CD8-positive, alpha-beta memory T cell (primary cell): ENCODE data around the gene ZBTB16. TPM values are rescaled to one million over a fixed set of nuclear protein-coding genes. Genes with fewer than 3 reads are reported as not detected.
"Not testable (repeated sequence)": the region's sequence is repeated elsewhere in the genome, so short reads cannot be mapped to it uniquely, and the experiment has no call there.

ENCODE experiments used
- CTCF ChIA-PET: fragments of 350-600 bp; sonication (Branson Sonifier 250); formaldehyde crosslinking; loops from one replicate; lab custom pipeline; 2021; ENCODE audit warnings: antibody characterized with exemption; lab: Charles Lee
- POLR2A ChIA-PET: fragments of 350-600 bp; sonication (Branson Sonifier 250); formaldehyde crosslinking; loops from one replicate; lab custom pipeline; 2021; ENCODE audit warnings: antibody characterized with exemption; lab: Charles Lee
- DNase-seq, 5 donors: peaks; one replicate each; pipeline versions ENCODE4 v3.0.0 to v3.0.0-alpha.2; 2020 to 2022; ENCODE audit warnings: mixed read lengths in 1 of 5
- H3K27ac ChIP-seq: one replicate; pipeline ENCODE4 v1.7.0; 2013; ENCODE audit warnings: low read depth, mild to moderate bottlenecking, low read length, moderate library complexity
- H3K27me3 ChIP-seq: 2 replicates; pipeline ENCODE4 v1.7.0; 2013; ENCODE audit warnings: low read length, mild to moderate bottlenecking; ENCODE audit not compliant: insufficient read depth, poor library complexity, severe bottlenecking
- H3K36me3 ChIP-seq: 2 replicates; pipeline ENCODE4 v1.7.0; 2013; ENCODE audit warnings: mild to moderate bottlenecking, low read length, moderate library complexity; ENCODE audit not compliant: insufficient read depth
- H3K4me1 ChIP-seq: 2 replicates; pipeline ENCODE4 v1.7.0; 2013; ENCODE audit warnings: mild to moderate bottlenecking, low read length, moderate library complexity; ENCODE audit not compliant: insufficient read depth
- H3K4me3 ChIP-seq: 2 replicates; pipeline ENCODE4 v1.7.0; 2013; ENCODE audit warnings: mild to moderate bottlenecking, low read length
- H3K9me3 ChIP-seq: 2 replicates; pipeline ENCODE4 v1.7.0; 2013; ENCODE audit warnings: mild to moderate bottlenecking, low read length
- H3K27ac Mint-ChIP-seq, 8 donors: one replicate each; pipeline ENCODE4 v1.8.0; 2020 to 2021; ENCODE audit warnings: mixed read lengths in 8 of 8, mild to moderate bottlenecking in 6 of 8, inconsistent platforms in 3 of 8, moderate library complexity in 3 of 8
- H3K27me3 Mint-ChIP-seq, 2 donors: one replicate each; pipeline ENCODE4 v1.8.0; 2020 to 2021; ENCODE audit warnings: mixed read lengths in 2 of 2, mild to moderate bottlenecking in 1 of 2, moderate library complexity in 1 of 2
- H3K36me3 Mint-ChIP-seq, 3 donors: one replicate each; pipeline ENCODE4 v1.8.0; 2020 to 2021; ENCODE audit warnings: mixed read lengths in 3 of 3, inconsistent platforms in 1 of 3, mild to moderate bottlenecking in 1 of 3
- H3K4me1 Mint-ChIP-seq, 3 donors: one replicate each; pipeline ENCODE4 v1.8.0; 2020 to 2021; ENCODE audit warnings: mixed read lengths in 3 of 3, inconsistent platforms in 1 of 3, mild to moderate bottlenecking in 1 of 3
- H3K4me3 Mint-ChIP-seq, 7 donors: one replicate each; pipeline ENCODE4 v1.8.0; 2020 to 2021; ENCODE audit warnings: mixed read lengths in 7 of 7, mild to moderate bottlenecking in 6 of 7, moderate library complexity in 4 of 7, inconsistent platforms in 2 of 7
- H3K9me3 Mint-ChIP-seq, 5 donors: one replicate each; pipeline ENCODE4 v1.8.0; 2020 to 2022; ENCODE audit warnings: mixed read lengths in 5 of 5, mild to moderate bottlenecking in 3 of 5, moderate library complexity in 2 of 5, inconsistent platforms in 1 of 5
- polyA plus RNA-seq: library from polyadenylated mRNA; unstranded; fragments of 300-500 nt; fragmentation: Illumina TruSeq; gene quantifications from one replicate; pipeline ENCODE4 v1.2.3, GENCODE V29; 2021
- total RNA-seq, 2 experiments: library from RNA; stranded (reverse); gene quantifications; one replicate each; pipeline ENCODE4 v1.2.3, GENCODE V29; 2021

The ZBTB16 gene
- total and polyA plus RNA-seq, 3 experiments from 2014 or later, result 2.1 to 71.9 (median 2.2) TPM

GRCh38 chr11:114047327-114047726 lies 12.2 kb upstream of the ZBTB16 start:
- POLR2A ChIA-PET, result no interaction called here
- peaks cover 14 to 20% (median 17%) of the 10 kb centered on the region in 3 donors for H3K4me1 Mint-ChIP-seq
- no peaks in the 10 kb centered on the region for H3K9me3 ChIP-seq

GRCh38 chr11:114049050-114049449 lies 10.5 kb upstream of the ZBTB16 start:
- ChIA-PET POLR2A (no interaction called here), CTCF (interaction anchor here (1.3 kb wide), 1 partner anchor 153 kb away, joined by 3 read pairs; no protein-coding TSS in a partner anchor)
- Histone ChIP-seq H3K27me3 (no peaks in the 10 kb centered on the region), H3K27ac (no peak overlapping the region), H3K4me3 (no peak overlapping the region), H3K9me3 (no peaks in the 10 kb centered on the region), H3K36me3 (no peaks in the 10 kb centered on the region), H3K4me1 (peaks cover 3% of the 10 kb centered on the region)
- H3K27me3 Mint-ChIP-seq, result peaks cover 10 to 21% of the 10 kb centered on the region in 2 donors
- no peaks in the 10 kb centered on the region for H3K9me3 Mint-ChIP-seq
- no peak for DNase-seq
- no peaks in the 10 kb centered on the region for H3K36me3 Mint-ChIP-seq
- H3K4me3 Mint-ChIP-seq, result no peak overlapping the region
- peak overlapping the region in 1 of 8 donors; percentile 43 for H3K27ac Mint-ChIP-seq
- H3K4me1 Mint-ChIP-seq, result peaks cover 9 to 14% (median 12%) of the 10 kb centered on the region in 3 donors

More at GRCh38 chr11:114047327-114047726, 12.2 kb upstream of the ZBTB16 start:
- Mint-ChIP-seq H3K27me3 (peaks cover 8 to 11% of the 10 kb centered on the region in 2 donors), H3K9me3 (no peaks in the 10 kb centered on the region), H3K36me3 (no peaks in the 10 kb centered on the region), H3K27ac (peak overlapping the region in 1 of 8 donors; percentile 52), H3K4me3 (no peak overlapping the region)
- H3K4me1 ChIP-seq, result peaks cover 6% of the 10 kb centered on the region
- no peak overlapping the region for H3K27ac ChIP-seq
- H3K27me3 ChIP-seq, result no peaks in the 10 kb centered on the region
- H3K36me3 ChIP-seq, result no peaks in the 10 kb centered on the region
- no peak for DNase-seq
- H3K4me3 ChIP-seq, result no peak overlapping the region
- CTCF ChIA-PET, result interaction anchor here (0.7 to 7.3 kb wide), 2 partner anchors 32 to 214 kb away, joined by 3 to 45 read pairs; no protein-coding TSS in a partner anchor

GRCh38 chr11:114049766-114050165 lies 9.7 kb upstream of the ZBTB16 start:
- CTCF ChIA-PET, result interaction anchor here (0.6 kb wide), 1 partner anchor 11 kb away, joined by 3 read pairs; no protein-coding TSS in a partner anchor
- H3K9me3 Mint-ChIP-seq, H3K4me3 Mint-ChIP-seq, H3K27ac Mint-ChIP-seq, H3K36me3 Mint-ChIP-seq, H3K36me3 ChIP-seq, H3K4me1 Mint-ChIP-seq, DNase-seq, H3K27ac ChIP-seq, H3K9me3 ChIP-seq, H3K4me3 ChIP-seq, H3K4me1 ChIP-seq, H3K27me3 ChIP-seq, POLR2A ChIA-PET: not testable (repeated sequence)
- peaks cover 10 to 24% of the 10 kb centered on the region in 2 donors for H3K27me3 Mint-ChIP-seq

- Histone ChIP-seq H3K36me3 (no peaks in the 10 kb centered on the region), H3K4me3 (no peak overlapping the region), H3K4me1 (no peaks in the 10 kb centered on the region), H3K27me3 (no peaks in the 10 kb centered on the region), H3K9me3 (no peaks in the 10 kb centered on the region), H3K27ac (no peak overlapping the region)
- Mint-ChIP-seq H3K27me3 (peaks cover 10 to 24% of the 10 kb centered on the region in 2 donors), H3K4me1 (peaks cover 0 to under 1% (median 0%) of the 10 kb centered on the region in 3 donors), H3K36me3 (no peaks in the 10 kb centered on the region), H3K9me3 (no peaks in the 10 kb centered on the region), H3K27ac (no peak overlapping the region), H3K4me3 (no peak overlapping the region)
- POLR2A ChIA-PET, result no interaction called here
- CTCF ChIA-PET, result interaction anchor here (0.6 kb wide), 1 partner anchor 10 kb away, joined by 3 read pairs; no protein-coding TSS in a partner anchor
- DNase-seq, result no peak
These were observed 9.1 kb upstream of the ZBTB16 start for GRCh38 chr11:114050258-114050927.

- Histone ChIP-seq H3K27ac (no peak overlapping the region), H3K27me3 (no peaks in the 10 kb centered on the region), H3K4me1 (no peaks in the 10 kb centered on the region), H3K9me3 (no peaks in the 10 kb centered on the region), H3K36me3 (no peaks in the 10 kb centered on the region), H3K4me3 (no peak overlapping the region)
- Mint-ChIP-seq H3K36me3 (no peaks in the 10 kb centered on the region), H3K27me3 (peaks cover 10 to 27% of the 10 kb centered on the region in 2 donors), H3K4me1 (no peaks in the 10 kb centered on the region), H3K27ac (no peak overlapping the region), H3K9me3 (no peaks in the 10 kb centered on the region), H3K4me3 (no peak overlapping the region)
- no peak for DNase-seq
- ChIA-PET CTCF (interaction anchor here (1.2 to 1.7 kb wide), 3 partner anchors 108 to 169 kb away, joined by 3 to 5 read pairs (median 3); no protein-coding TSS in a partner anchor), POLR2A (no interaction called here)
These were observed 8.0 kb upstream of the ZBTB16 start for GRCh38 chr11:114051558-114051957.

GRCh38 chr11:114052160-114052559 lies 7.4 kb upstream of the ZBTB16 start:
- Histone ChIP-seq H3K4me3 (no peak overlapping the region), H3K36me3 (no peaks in the 10 kb centered on the region), H3K9me3 (no peaks in the 10 kb centered on the region), H3K27me3 (peaks cover 3% of the 10 kb centered on the region), H3K27ac (no peak overlapping the region), H3K4me1 (no peaks in the 10 kb centered on the region)
- ChIA-PET CTCF (interaction anchor here (0.9 to 1.7 kb wide), 6 partner anchors 9 to 209 kb away, joined by 3 to 5 read pairs (median 4); no protein-coding TSS in a partner anchor), POLR2A (no interaction called here)
- Mint-ChIP-seq H3K36me3 (no peaks in the 10 kb centered on the region), H3K9me3 (no peaks in the 10 kb centered on the region), H3K27me3 (peaks cover 11 to 33% of the 10 kb centered on the region in 2 donors), H3K4me1 (no peaks in the 10 kb centered on the region), H3K27ac (no peak overlapping the region), H3K4me3 (no peak overlapping the region)
- no peak for DNase-seq

- H3K9me3 Mint-ChIP-seq, result no peaks in the 10 kb centered on the region
- Histone ChIP-seq H3K4me1 (peaks cover 1% of the 10 kb centered on the region), H3K27me3 (peaks cover 15% of the 10 kb centered on the region), H3K27ac (no peak overlapping the region), H3K4me3 (no peak overlapping the region), H3K36me3 (no peaks in the 10 kb centered on the region), H3K9me3 (no peaks in the 10 kb centered on the region)
- no peak overlapping the region for H3K4me3 Mint-ChIP-seq
- no peak for DNase-seq
- POLR2A ChIA-PET, result no interaction called here
- no peak overlapping the region for H3K27ac Mint-ChIP-seq
- CTCF ChIA-PET, result interaction anchor here (1.4 kb wide), 1 partner anchor 207 kb away, joined by 3 read pairs; no protein-coding TSS in a partner anchor
- peaks cover 10 to 42% of the 10 kb centered on the region in 2 donors for H3K27me3 Mint-ChIP-seq
- peaks cover 0 to 9% (median 0%) of the 10 kb centered on the region in 3 donors for H3K4me1 Mint-ChIP-seq
- H3K36me3 Mint-ChIP-seq, result no peaks in the 10 kb centered on the region
These were observed 6.1 kb upstream of the ZBTB16 start for GRCh38 chr11:114053406-114053805.

- POLR2A ChIA-PET, result no interaction called here
- Mint-ChIP-seq H3K36me3 (no peaks in the 10 kb centered on the region), H3K4me1 (peaks cover 3 to 18% (median 4%) of the 10 kb centered on the region in 3 donors), H3K27ac (no peak overlapping the region), H3K4me3 (peak overlapping the region in 1 of 7 donors; percentile 21), H3K9me3 (no peaks in the 10 kb centered on the region), H3K27me3 (peaks cover 9 to 40% of the 10 kb centered on the region in 2 donors)
- Histone ChIP-seq H3K27me3 (peaks cover 15% of the 10 kb centered on the region), H3K27ac (no peak overlapping the region), H3K36me3 (no peaks in the 10 kb centered on the region), H3K9me3 (no peaks in the 10 kb centered on the region), H3K4me1 (peaks cover 8% of the 10 kb centered on the region), H3K4me3 (no peak overlapping the region)
- CTCF ChIA-PET, result interaction anchor here (3.8 kb wide), 1 partner anchor 206 kb away, joined by 15 read pairs; no protein-coding TSS in a partner anchor
- DNase-seq, result no peak
These were observed 4.7 kb upstream of the ZBTB16 start for GRCh38 chr11:114054806-114055205.
